Ectodermal cell (in vitro differentiated cells): ENCODE measurements around the gene TRABD2B.

Experiments used
- H3K27ac ChIP-seq: 2 replicates; pipeline ENCODE4 v1.7.0; 2013; ENCODE audit warnings: mild to moderate bottlenecking, low read depth, low read length; ENCODE audit not compliant: insufficient read depth, poor library complexity, severe bottlenecking
- H3K27me3 ChIP-seq: 2 replicates; pipeline ENCODE4 v1.7.0; 2013; ENCODE audit warnings: mild to moderate bottlenecking, low read length; ENCODE audit not compliant: insufficient read depth, control insufficient read depth, poor library complexity, severe bottlenecking
- H3K36me3 ChIP-seq: one replicate; pipeline ENCODE4 v1.7.0; 2013; ENCODE audit warnings: low read length; ENCODE audit not compliant: control insufficient read depth, insufficient read depth
- H3K4me1 ChIP-seq: one replicate; pipeline ENCODE4 v1.7.0; 2013; ENCODE audit warnings: low read length; ENCODE audit not compliant: control insufficient read depth, insufficient read depth
- H3K4me3 ChIP-seq: 2 replicates; pipeline ENCODE4 v1.7.0; 2013; ENCODE audit warnings: low read depth, low read length, control low read depth; ENCODE audit not compliant: insufficient read depth
- H3K9me3 ChIP-seq: 2 replicates; pipeline ENCODE4 v1.7.0; 2013; ENCODE audit warnings: mild to moderate bottlenecking, low read length, moderate library complexity; ENCODE audit not compliant: control insufficient read depth
- WGBS, 2 experiments: methylation state at CpG; one replicate each; pipeline ENCODE4 v1.1.7; 2013; ENCODE audit warnings: missing lambda C conversion rate in 2 of 2; 5-methylcytosine and 5-hydroxymethylcytosine counted together

TRABD2B gene

GRCh38 chr1:47870480-47870879, 126.7 kb downstream of the TRABD2B start:
- H3K4me1 ChIP-seq, result no peaks in the 10 kb centered on the region
- 89 to 97% methylated on average over 4 of the region's 4 CpGs for WGBS, 2 experiments
- no peak overlapping the region for H3K4me3 ChIP-seq
- no peaks in the 10 kb centered on the region for H3K9me3 ChIP-seq
- H3K27ac ChIP-seq, result no peak overlapping the region
- H3K27me3 ChIP-seq, result no peaks in the 10 kb centered on the region
- H3K36me3 ChIP-seq, result no peaks in the 10 kb centered on the region

- Histone ChIP-seq H3K36me3 (no peaks in the 10 kb centered on the region), H3K27me3 (no peaks in the 10 kb centered on the region), H3K9me3 (no peaks in the 10 kb centered on the region), H3K4me1 (no peaks in the 10 kb centered on the region), H3K4me3 (no peak overlapping the region), H3K27ac (no peak overlapping the region)
- WGBS, 2 experiments, result 94% methylated on average over 5 of the region's 5 CpGs
Observed at GRCh38 chr1:47868348-47868676, 128.9 kb downstream of the TRABD2B start.

GRCh38 chr1:47867438-47868347, 129.5 kb downstream of the TRABD2B start:
- Histone ChIP-seq H3K9me3 (no peaks in the 10 kb centered on the region), H3K4me3 (no peak overlapping the region), H3K27ac (no peak overlapping the region), H3K27me3 (no peaks in the 10 kb centered on the region), H3K4me1 (no peaks in the 10 kb centered on the region), H3K36me3 (no peaks in the 10 kb centered on the region)
- WGBS, 2 experiments, result 95 to 96% methylated on average over 8 of the region's 8 CpGs

- no peaks in the 10 kb centered on the region for H3K4me1 ChIP-seq
- no peaks in the 10 kb centered on the region for H3K9me3 ChIP-seq
- no peak overlapping the region for H3K4me3 ChIP-seq
- H3K27me3 ChIP-seq, result no peaks in the 10 kb centered on the region
- H3K36me3 ChIP-seq, result no peaks in the 10 kb centered on the region
- 91 to 94% methylated on average over 8 of the region's 8 CpGs for WGBS, 2 experiments
- H3K27ac ChIP-seq, result no peak overlapping the region
Observed at GRCh38 chr1:47866601-47867437, 130.4 kb downstream of the TRABD2B start.

GRCh38 chr1:47865881-47866535, 131.2 kb downstream of the TRABD2B start:
- no peak overlapping the region for H3K4me3 ChIP-seq
- WGBS, 2 experiments, result 93 to 96% methylated on average over 6 of the region's 6 CpGs
- no peaks in the 10 kb centered on the region for H3K4me1 ChIP-seq
- no peaks in the 10 kb centered on the region for H3K36me3 ChIP-seq
- no peak overlapping the region for H3K27ac ChIP-seq
- no peaks in the 10 kb centered on the region for H3K27me3 ChIP-seq
- H3K9me3 ChIP-seq, result no peaks in the 10 kb centered on the region

- no peak overlapping the region for H3K27ac ChIP-seq
- no peaks in the 10 kb centered on the region for H3K4me1 ChIP-seq
- no peaks in the 10 kb centered on the region for H3K9me3 ChIP-seq
- no peak overlapping the region for H3K4me3 ChIP-seq
- no peaks in the 10 kb centered on the region for H3K36me3 ChIP-seq
- no peaks in the 10 kb centered on the region for H3K27me3 ChIP-seq
- WGBS, 2 experiments, result 92 to 96% methylated on average over 3 of the region's 3 CpGs
Observed at GRCh38 chr1:47859092-47859743, 138.0 kb downstream of the TRABD2B start.

- 91 to 93% methylated on average over 4 of the region's 4 CpGs for WGBS, 2 experiments
- H3K36me3 ChIP-seq, result no peaks in the 10 kb centered on the region
- no peaks in the 10 kb centered on the region for H3K4me1 ChIP-seq
- no peak overlapping the region for H3K27ac ChIP-seq
- no peaks in the 10 kb centered on the region for H3K9me3 ChIP-seq
- no peak overlapping the region for H3K4me3 ChIP-seq
- no peaks in the 10 kb centered on the region for H3K27me3 ChIP-seq
Observed at GRCh38 chr1:47856996-47857395, 140.2 kb downstream of the TRABD2B start.

- Histone ChIP-seq H3K27ac (no peak overlapping the region), H3K36me3 (no peaks in the 10 kb centered on the region), H3K4me3 (no peak overlapping the region), H3K27me3 (no peaks in the 10 kb centered on the region), H3K4me1 (no peaks in the 10 kb centered on the region), H3K9me3 (no peaks in the 10 kb centered on the region)
- whole genome bisulfite sequencing, 2 experiments, result 92 to 97% methylated on average over 4 of the region's 4 CpGs
Observed at GRCh38 chr1:47855230-47855629, 142.0 kb downstream of the TRABD2B start.

- Histone ChIP-seq H3K4me1 (no peaks in the 10 kb centered on the region), H3K27me3 (no peaks in the 10 kb centered on the region), H3K9me3 (no peaks in the 10 kb centered on the region), H3K27ac (no peak overlapping the region), H3K36me3 (no peaks in the 10 kb centered on the region), H3K4me3 (no peak overlapping the region)
- WGBS, 2 experiments, result 66 to 70% methylated on average over 2 of the region's 2 CpGs
Observed at GRCh38 chr1:47854552-47855144, 142.5 kb downstream of the TRABD2B start.
